ENCODE data around the gene PLLP.

The PLLP gene

DNA sequence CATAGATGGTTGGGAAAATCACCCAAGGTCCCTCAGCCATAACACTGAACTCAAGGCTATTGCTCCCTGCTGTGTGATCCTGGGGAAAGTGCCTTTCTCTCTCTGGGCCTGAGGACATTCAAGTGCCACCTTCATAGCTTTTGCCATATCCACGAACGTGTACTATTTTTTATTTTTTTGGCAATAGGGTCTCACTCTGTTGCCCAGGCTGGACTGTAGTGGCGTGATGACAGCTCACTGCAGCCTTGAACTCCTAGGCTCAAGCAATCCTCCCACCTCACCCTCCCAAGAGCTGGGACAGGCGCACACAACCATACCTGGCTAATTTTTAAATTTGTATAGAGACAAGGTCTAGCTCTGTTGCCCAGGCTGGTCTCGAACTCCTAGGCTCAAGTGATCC is 10.6 kb downstream of the PLLP start:
- Histone ChIP-seq H3K4me2 (no peak overlapping the region), H4K20me1 (ENCODE audit: insufficient read depth) (no peaks in the 10 kb centered on the region)

GRCh38 chr16:57273359-57273758 is 11.1 kb downstream of the PLLP start:
- no peaks in the 10 kb centered on the region for H3K27me3 ChIP-seq (ENCODE audit: insufficient read depth, low read depth)
- TF ChIP-seq, protein P1, sequence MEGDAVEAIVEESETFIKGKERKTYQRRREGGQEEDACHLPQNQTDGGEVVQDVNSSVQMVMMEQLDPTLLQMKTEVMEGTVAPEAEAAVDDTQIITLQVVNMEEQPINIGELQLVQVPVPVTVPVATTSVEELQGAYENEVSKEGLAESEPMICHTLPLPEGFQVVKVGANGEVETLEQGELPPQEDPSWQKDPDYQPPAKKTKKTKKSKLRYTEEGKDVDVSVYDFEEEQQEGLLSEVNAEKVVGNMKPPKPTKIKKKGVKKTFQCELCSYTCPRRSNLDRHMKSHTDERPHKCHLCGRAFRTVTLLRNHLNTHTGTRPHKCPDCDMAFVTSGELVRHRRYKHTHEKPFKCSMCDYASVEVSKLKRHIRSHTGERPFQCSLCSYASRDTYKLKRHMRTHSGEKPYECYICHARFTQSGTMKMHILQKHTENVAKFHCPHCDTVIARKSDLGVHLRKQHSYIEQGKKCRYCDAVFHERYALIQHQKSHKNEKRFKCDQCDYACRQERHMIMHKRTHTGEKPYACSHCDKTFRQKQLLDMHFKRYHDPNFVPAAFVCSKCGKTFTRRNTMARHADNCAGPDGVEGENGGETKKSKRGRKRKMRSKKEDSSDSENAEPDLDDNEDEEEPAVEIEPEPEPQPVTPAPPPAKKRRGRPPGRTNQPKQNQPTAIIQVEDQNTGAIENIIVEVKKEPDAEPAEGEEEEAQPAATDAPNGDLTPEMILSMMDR (conservative IDR thresholded peaks at IDR 0.05; ENCODE audit: low read depth, low read length) = no peak
- no peak overlapping the region for H3K27ac ChIP-seq
- no peak overlapping the region for H3K4me2 ChIP-seq
- no peaks in the 10 kb centered on the region for H3K36me3 ChIP-seq (ENCODE audit: insufficient read depth)
- no peak overlapping the region for H3K4me3 ChIP-seq (IDR thresholded peaks at IDR 0.05; ENCODE audit: insufficient read depth, low read depth, low read length)
- H4K20me1 ChIP-seq (ENCODE audit: insufficient read depth) = no peaks in the 10 kb centered on the region
- H3K79me2 ChIP-seq (ENCODE audit: insufficient read depth, low read depth) = no peaks in the 10 kb centered on the region
- H3K9ac ChIP-seq = no peak overlapping the region
- no peak overlapping the region for H2AFZ ChIP-seq (ENCODE audit: low read depth)
- H3K4me1 ChIP-seq (ENCODE audit: low read depth, poor library complexity, severe bottlenecking) = peaks cover 19% of the 10 kb centered on the region

More for the DNA sequence above, 10.6 kb downstream of the PLLP start:
- no peak overlapping the region for H2AFZ ChIP-seq (ENCODE audit: low read depth)
- no peaks in the 10 kb centered on the region for H3K27me3 ChIP-seq (ENCODE audit: insufficient read depth, low read depth)
- TF ChIP-seq, protein P1 (conservative IDR thresholded peaks at IDR 0.05; ENCODE audit: low read depth, low read length) = no peak
- H3K79me2 ChIP-seq (ENCODE audit: insufficient read depth, low read depth) = no peaks in the 10 kb centered on the region
- H3K4me1 ChIP-seq (ENCODE audit: low read depth, poor library complexity, severe bottlenecking) = peaks cover 21% of the 10 kb centered on the region
- H3K9ac ChIP-seq = no peak overlapping the region
- H3K27ac ChIP-seq = no peak overlapping the region
- H3K36me3 ChIP-seq (ENCODE audit: insufficient read depth) = no peaks in the 10 kb centered on the region
- no peak overlapping the region for H3K4me3 ChIP-seq (IDR thresholded peaks at IDR 0.05; ENCODE audit: insufficient read depth, low read depth, low read length)

GRCh38 chr16:57271867-57272495 is 12.5 kb downstream of the PLLP start:
- Histone ChIP-seq H3K4me1 (ENCODE audit: low read depth, poor library complexity, severe bottlenecking) (peaks cover 6% of the 10 kb centered on the region), H3K9ac (no peak overlapping the region)

GRCh38 chr16:57271063-57271345 is 13.5 kb downstream of the PLLP start:
- no peaks in the 10 kb centered on the region for H3K4me1 ChIP-seq (ENCODE audit: low read depth, poor library complexity, severe bottlenecking)
- TF ChIP-seq, protein P1 (conservative IDR thresholded peaks at IDR 0.05; ENCODE audit: low read depth, low read length) = no peak

More at GRCh38 chr16:57271867-57272495, 12.5 kb downstream of the PLLP start:
- Histone ChIP-seq H3K4me3 (IDR thresholded peaks at IDR 0.05; ENCODE audit: insufficient read depth, low read depth, low read length) (no peak overlapping the region), H3K27me3 (ENCODE audit: insufficient read depth, low read depth) (no peaks in the 10 kb centered on the region), H3K27ac (no peak overlapping the region), H3K4me2 (no peak overlapping the region), H4K20me1 (ENCODE audit: insufficient read depth) (no peaks in the 10 kb centered on the region), H2AFZ (ENCODE audit: low read depth) (no peak overlapping the region), H3K79me2 (ENCODE audit: insufficient read depth, low read depth) (no peaks in the 10 kb centered on the region), H3K36me3 (ENCODE audit: insufficient read depth) (no peaks in the 10 kb centered on the region)
- TF ChIP-seq, protein P1 (conservative IDR thresholded peaks at IDR 0.05; ENCODE audit: low read depth, low read length) = no peak

More at GRCh38 chr16:57271063-57271345, 13.5 kb downstream of the PLLP start:
- no peak overlapping the region for H3K4me2 ChIP-seq
- H3K27ac ChIP-seq = no peak overlapping the region
- no peaks in the 10 kb centered on the region for H3K27me3 ChIP-seq (ENCODE audit: insufficient read depth, low read depth)
- H3K9ac ChIP-seq = no peak overlapping the region
- H4K20me1 ChIP-seq (ENCODE audit: insufficient read depth) = no peaks in the 10 kb centered on the region
- no peaks in the 10 kb centered on the region for H3K79me2 ChIP-seq (ENCODE audit: insufficient read depth, low read depth)
- no peak overlapping the region for H2AFZ ChIP-seq (ENCODE audit: low read depth)
- H3K4me3 ChIP-seq (IDR thresholded peaks at IDR 0.05; ENCODE audit: insufficient read depth, low read depth, low read length) = no peak overlapping the region
- no peaks in the 10 kb centered on the region for H3K36me3 ChIP-seq (ENCODE audit: insufficient read depth)

All from KMS-11 (cell line).